Measurements from ENCODE around the gene MYO9A.

MYO9A gene

GRCh38 chr15:72153269-72154000 lies 35.5 kb upstream of the MYO9A start:
- no peak for TF ChIP-seq GATA1 (IDR thresholded peaks at IDR 0.05; ENCODE audit: low read depth, low read length)
- TF ChIP-seq POLR2A (IDR thresholded peaks at IDR 0.05; ENCODE audit: low read length): no peak
- no peak for DNase-seq

- TF ChIP-seq POLR2A (IDR thresholded peaks at IDR 0.05; ENCODE audit: low read length) (no peak), GATA1 (IDR thresholded peaks at IDR 0.05; ENCODE audit: low read depth, low read length) (no peak)
- DNase-seq: no peak
Measured at GRCh38 chr15:72147418-72147817, 29.5 kb upstream of the MYO9A start.

DNA sequence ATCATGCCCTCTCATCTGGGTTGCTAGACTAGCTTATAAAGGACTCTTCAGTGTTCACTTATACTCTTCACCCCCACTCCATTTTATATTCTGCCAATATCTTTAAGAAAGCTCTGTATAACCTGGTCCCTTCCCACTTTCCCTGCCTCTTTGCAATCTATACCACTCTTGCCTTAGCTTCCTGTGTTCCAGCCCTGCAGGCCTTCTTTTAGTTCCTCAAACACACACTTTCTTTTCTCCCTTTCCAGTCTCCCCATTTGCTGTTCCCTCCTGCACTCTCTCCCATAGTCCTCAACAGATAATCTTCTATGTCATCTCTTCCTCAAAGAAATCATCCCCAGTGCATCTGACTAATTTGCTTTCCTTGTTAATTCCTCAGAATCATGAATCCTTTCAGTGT lies 29.0 kb upstream of the MYO9A start:
- DNase-seq: no peak
- TF ChIP-seq POLR2A (IDR thresholded peaks at IDR 0.05; ENCODE audit: low read length) (no peak), GATA1 (IDR thresholded peaks at IDR 0.05; ENCODE audit: low read depth, low read length) (no peak)

DNA sequence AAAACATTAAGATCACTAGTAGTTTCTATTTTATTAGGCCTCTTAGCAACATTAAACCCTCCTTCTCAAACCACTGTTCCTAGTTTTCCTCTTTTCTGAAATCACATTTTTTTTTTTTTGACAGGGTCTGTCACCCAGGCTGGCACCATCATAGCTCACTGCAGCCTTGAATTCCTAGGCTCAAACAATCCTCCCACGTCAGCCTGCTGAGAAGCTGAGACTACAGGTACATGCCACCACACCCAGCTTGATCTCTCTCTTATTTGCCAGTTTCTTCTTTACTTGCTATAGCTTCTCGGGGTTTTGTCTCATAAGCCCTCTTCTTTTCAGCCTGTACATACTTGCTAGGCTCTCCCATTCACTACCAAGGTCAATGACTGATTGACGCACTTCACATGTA lies 28.3 kb upstream of the MYO9A start:
- TF ChIP-seq GATA1 (IDR thresholded peaks at IDR 0.05; ENCODE audit: low read depth, low read length) (no peak), POLR2A (IDR thresholded peaks at IDR 0.05; ENCODE audit: low read length) (no peak)
- no peak for DNase-seq

DNA sequence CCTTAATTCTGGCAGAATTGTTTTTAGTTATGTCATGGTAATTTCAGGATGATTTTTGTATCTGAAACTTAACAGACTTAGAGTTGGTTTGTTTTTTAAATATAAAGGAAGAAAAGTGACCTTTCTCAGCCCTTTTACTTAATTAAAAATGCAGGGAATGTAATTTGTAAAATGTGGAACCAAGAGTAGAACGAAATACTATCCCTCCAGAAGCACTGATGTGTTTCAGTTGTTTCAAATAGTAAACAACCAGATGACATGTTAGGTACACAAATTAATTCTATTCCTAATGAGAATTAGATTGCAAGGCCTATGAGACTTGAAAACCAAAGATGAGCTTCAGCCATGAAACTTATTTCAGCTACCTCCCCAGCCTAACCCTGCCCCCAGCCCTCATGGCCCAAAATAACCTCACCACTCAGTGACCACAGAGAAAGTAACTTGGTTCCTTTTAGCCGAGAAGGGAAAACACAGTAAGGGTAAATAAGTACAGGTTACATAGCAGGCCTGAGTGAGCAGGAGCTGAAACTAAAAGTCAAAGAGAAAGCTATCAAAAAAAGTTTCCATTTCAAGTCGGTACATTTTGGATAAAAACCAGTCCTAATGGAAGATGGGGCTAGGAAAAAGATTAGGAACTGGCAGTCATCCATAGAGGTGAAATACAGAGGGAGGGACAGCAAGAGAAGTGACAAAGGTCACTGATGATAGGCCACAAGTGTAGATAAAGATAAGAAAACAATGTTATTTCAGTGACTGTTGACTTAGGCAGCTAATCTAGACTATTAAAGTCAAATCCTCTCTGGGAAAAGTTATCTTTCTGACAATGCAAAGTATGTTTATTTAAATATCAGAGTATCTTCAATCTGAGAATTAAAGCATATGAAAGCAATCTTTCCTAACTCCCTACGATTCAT lies 23.5 kb upstream of the MYO9A start:
- TF ChIP-seq GATA1 (IDR thresholded peaks at IDR 0.05; ENCODE audit: low read depth, low read length) (no peak), POLR2A (IDR thresholded peaks at IDR 0.05; ENCODE audit: low read length) (no peak)
- peak in 1 of 2 experiments; percentile 2 for DNase-seq

- DNase-seq: no peak
- TF ChIP-seq POLR2A (IDR thresholded peaks at IDR 0.05; ENCODE audit: low read length) (no peak), GATA1 (IDR thresholded peaks at IDR 0.05; ENCODE audit: low read depth, low read length) (no peak)
Measured at GRCh38 chr15:72140088-72140487, 22.1 kb upstream of the MYO9A start.

DNA sequence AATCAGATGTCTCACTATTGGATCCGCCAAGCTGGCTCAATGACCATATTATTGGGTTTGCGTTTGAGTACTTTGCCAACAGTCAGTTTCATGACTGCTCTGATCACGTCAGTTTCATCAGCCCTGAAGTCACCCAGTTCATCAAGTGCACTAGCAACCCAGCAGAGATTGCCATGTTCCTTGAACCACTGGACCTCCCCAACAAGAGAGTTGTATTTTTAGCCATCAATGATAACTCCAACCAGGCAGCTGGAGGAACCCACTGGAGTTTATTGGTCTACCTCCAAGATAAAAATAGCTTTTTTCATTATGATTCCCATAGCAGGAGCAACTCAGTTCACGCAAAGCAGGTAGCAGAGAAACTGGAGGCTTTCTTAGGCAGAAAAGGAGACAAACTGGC lies 21.7 kb upstream of the MYO9A start:
- TF ChIP-seq GATA1 (IDR thresholded peaks at IDR 0.05; ENCODE audit: low read depth, low read length) (no peak), POLR2A (IDR thresholded peaks at IDR 0.05; ENCODE audit: low read length) (no peak)
- DNase-seq: no peak

DNA sequence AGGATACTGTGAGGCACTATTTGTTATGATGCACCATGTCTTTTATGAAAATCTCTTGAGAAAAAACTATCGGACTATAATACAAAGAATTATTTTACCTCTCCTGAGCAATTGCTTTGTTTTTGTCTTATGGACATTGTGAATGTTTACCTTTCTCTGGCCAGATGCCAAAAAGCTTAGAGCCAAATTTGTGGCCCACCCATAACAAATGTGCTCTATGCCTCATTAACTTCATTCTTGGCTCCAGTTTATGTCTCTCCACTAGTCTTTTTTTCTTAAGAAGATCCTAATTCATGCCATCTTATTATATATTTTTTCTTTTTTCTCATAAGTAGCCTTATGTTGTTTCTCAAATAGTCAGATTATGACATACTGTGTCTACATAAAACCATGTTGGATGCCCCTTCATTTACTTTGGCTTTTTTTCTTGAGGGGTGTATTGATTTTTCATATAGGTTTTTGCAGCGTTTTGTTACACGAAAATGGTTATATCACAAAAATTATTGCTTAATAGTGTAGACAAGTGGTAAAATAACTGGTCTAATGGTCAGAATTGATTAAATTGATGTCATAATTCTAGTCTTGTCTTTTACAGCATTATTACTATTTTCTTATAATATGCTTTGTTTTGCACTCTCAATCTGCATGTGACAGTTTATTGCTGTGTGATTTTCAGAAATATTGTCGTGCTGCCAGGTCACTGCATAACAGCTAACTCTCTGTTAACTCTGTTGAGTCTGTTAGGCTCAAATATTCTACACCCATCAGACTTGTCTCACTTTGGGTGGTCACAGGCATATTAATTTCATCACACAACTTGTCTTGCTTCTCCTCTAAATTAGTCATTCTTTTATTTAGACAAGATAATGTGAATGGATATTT lies 18.5 kb upstream of the MYO9A start:
- TF ChIP-seq POLR2A (IDR thresholded peaks at IDR 0.05; ENCODE audit: low read length) (no peak), GATA1 (IDR thresholded peaks at IDR 0.05; ENCODE audit: low read depth, low read length) (no peak)
- DNase-seq: no peak

DNA sequence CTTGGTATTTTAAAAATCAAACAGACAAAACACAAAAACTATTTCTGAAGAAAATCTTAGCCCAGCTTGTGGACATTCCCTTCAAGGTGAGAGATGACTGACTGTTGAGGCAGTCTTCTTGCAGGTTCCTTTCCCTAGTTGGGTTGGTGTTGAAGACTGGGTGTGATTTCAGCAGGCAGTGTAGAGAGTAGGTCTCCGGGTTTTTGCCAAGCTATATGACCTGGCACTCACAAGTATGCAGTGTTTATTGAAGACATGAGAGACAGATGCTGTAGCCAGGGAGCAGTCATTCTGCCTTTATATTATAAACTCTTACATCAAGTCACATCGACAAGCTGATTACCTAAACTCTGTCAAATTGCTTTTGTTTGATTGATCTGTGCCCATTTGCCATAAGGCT lies 17.8 kb upstream of the MYO9A start:
- no peak for TF ChIP-seq POLR2A (IDR thresholded peaks at IDR 0.05; ENCODE audit: low read length)
- TF ChIP-seq GATA1 (IDR thresholded peaks at IDR 0.05; ENCODE audit: low read depth, low read length): no peak
- no peak for DNase-seq

DNA sequence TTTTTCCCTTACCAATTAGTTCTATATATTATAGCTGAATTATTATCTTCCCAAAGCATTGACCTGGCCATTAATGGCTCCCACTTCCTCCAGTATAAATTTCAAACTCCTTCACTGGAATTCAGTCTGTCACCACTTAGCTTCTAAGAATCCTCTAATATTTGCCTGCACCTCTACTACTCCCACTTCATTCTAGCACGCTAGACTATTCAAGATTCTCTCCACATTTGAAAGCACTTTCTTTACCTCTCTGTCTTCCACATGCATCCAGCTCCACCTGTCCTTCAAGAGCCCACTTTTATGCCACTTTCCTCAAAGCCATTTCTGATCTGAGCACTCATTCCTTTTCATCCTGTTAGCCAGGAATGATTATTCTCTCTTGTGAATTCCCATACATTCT lies 15.3 kb upstream of the MYO9A start:
- no peak for DNase-seq
- TF ChIP-seq GATA1 (IDR thresholded peaks at IDR 0.05; ENCODE audit: low read depth, low read length): no peak
- no peak for TF ChIP-seq POLR2A (IDR thresholded peaks at IDR 0.05; ENCODE audit: low read length)

GRCh38 chr15:72131922-72132321 lies 14.0 kb upstream of the MYO9A start:
- no peak for TF ChIP-seq GATA1 (IDR thresholded peaks at IDR 0.05; ENCODE audit: low read depth, low read length)
- TF ChIP-seq POLR2A (IDR thresholded peaks at IDR 0.05; ENCODE audit: low read length): no peak
- DNase-seq: no peak

GRCh38 chr15:72130272-72130671 lies 12.3 kb upstream of the MYO9A start:
- no peak for DNase-seq
- no peak for TF ChIP-seq GATA1 (IDR thresholded peaks at IDR 0.05; ENCODE audit: low read depth, low read length)
- no peak for TF ChIP-seq POLR2A (IDR thresholded peaks at IDR 0.05; ENCODE audit: low read length)

GRCh38 chr15:72128359-72128758 lies 10.4 kb upstream of the MYO9A start:
- TF ChIP-seq GATA1 (IDR thresholded peaks at IDR 0.05; ENCODE audit: low read depth, low read length) (no peak), POLR2A (IDR thresholded peaks at IDR 0.05; ENCODE audit: low read length) (no peak)
- DNase-seq: no peak
